ENCODE measurements around the gene OSBPL10.

The OSBPL10 gene

DNA sequence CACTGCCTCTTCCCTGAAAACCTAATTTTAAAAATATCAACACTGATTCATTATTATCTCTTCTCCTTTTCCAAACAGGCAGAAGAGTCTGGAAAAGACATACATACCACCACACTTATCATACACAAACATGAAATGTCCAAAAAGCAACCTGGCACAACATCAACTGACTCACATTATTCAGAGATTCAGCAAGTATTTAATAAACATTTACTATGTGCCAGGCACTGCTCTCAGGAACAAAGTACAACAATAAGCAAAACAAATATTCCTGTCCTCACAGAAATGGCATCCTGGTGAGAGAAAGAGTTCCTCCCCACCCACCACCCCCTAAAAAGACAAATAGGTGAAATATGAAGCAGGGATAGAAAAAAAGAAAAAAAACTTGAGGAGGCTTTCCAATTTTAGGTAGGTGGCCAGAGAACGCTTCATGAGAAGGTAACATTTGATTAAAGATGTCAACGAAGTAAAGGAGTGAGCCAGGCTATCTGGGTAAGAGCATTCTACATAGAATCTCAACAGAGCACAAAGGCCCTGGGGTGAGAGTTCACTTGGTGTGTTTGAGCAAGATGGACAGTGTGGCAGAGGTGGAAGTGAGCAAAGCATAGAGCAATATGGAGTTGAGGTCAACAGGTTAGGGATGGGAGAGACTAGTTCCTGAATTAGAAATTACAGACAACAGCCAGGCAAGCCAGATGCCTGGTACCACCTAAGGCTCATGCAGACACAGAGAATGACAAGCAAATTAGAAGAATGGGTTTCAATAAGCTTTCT, 141.7 kb downstream of the OSBPL10 start:
- no peak for DNase-seq

DNA sequence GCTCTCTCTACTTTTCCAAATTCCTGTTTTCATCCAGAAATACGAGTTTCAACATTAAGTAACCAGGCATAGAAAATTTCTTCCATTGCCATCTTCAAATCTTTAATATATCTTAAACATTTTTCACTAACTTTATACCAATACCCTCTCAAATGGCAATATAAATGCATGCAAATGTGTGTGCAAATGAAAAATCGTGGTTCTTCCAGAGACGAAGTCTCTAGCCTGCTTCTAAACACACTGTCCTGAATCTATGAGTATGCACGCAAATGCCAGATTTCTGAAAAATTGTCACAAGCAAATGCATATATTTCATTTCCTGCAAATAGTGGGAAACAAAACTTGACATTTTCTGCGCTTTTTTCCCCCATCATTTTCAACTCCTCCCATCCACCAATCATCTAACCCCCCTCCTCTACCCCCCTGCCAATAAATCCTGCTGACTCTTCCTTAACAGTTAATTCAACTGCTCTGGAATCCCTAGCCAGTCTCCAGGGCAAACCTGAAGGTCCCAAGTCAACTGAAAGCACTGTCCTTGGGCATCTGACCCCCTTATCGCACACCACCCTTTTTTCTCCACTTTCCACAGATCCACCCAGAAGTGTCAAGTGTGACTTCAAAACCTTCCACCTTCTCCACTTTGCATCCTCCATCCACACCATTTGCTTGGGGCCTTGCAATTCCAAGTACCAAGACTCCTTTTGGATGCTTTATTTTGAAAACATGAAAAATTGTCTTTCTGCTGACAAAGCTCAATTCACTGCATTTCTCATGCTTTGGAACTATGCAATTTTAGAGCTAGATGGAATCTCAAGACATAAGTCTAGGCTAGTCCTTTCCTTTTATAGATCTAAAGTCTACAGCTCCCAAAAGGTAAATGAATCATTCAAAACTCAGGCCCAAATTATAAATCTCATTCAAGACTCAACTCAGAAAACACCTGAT, 144.7 kb downstream of the OSBPL10 start:
- no peak for DNase-seq

DNA sequence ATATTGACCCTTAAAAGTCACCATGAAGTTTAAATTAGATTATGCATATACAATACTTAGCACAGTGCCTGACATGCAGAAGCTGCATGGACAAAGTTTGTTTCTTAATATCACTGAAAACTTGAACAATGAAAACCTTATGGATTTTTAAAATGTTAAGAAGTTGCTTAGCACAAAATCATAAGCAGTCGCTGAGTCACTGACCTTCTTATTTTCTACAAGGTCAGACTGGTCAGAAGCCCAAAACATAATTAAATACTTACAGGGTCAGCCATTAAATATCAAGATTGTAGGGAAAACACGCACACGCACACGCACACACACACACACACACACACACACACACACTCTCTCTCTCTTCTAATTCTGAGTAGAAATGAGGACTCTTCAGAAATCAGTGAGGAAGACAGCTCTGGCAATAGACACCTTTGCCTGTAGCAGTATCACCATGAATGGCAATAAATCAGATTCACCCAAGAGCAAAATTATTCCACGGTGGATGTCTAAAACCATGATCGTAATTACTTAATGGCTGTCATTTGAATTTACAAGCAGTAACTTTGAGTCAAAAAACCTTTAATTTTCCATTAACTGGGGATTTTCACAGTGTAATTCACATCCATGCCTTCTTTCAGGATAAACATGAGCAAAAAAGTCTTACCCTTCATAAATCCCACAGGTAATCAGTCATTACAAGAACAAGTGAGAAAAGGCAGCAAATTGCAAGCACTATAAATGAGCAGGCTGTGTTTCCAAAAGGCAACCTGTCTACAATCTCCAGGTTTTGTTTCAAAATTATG, 147.5 kb downstream of the OSBPL10 start:
- DNase-seq = no peak

GRCh38 chr3:31832551-31832950, 148.5 kb downstream of the OSBPL10 start:
- DNase-seq = no peak

GRCh38 chr3:31831591-31831990, 149.5 kb downstream of the OSBPL10 start:
- DNase-seq = no peak

- DNase-seq = no peak
Observed at GRCh38 chr3:31829826-31830426, 151.1 kb downstream of the OSBPL10 start.

DNA sequence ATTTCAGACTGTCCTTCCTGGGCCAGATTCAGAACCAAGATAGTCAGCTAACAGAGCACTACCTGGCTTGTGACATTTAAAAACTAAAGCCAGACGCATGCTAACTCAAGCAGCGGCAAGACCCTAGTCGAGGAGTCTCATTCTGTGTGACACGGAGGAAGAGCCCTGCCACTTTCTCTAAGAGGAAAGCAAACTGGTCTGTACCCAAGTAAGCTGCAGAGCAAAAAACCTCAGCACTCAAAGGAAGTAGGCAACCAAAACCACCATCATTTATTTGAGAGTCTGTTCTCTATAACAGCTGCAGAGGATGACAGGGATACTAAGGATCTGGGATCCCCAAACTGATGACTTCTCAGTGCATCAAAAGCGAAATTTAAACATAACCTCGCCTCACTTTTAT, 152.1 kb downstream of the OSBPL10 start:
- no peak for DNase-seq

DNA sequence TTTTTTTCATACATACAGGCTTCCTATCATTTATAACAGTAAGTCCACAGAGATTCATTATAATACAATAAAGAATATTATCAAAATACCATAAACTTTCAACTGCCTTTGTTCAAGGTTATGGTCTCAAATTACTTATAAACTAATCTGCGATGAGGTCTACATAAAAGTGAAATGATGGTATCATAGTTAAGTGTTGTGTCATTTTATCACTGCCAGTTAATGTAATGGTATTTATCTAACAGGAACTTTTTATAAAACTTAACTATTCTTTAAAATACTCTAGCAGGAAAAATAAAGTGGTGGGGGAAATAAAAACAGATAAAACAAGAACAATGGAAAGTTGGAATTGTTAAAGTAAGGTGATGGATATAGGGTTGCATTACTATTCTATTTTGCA, 153.1 kb downstream of the OSBPL10 start:
- no peak for DNase-seq

DNA sequence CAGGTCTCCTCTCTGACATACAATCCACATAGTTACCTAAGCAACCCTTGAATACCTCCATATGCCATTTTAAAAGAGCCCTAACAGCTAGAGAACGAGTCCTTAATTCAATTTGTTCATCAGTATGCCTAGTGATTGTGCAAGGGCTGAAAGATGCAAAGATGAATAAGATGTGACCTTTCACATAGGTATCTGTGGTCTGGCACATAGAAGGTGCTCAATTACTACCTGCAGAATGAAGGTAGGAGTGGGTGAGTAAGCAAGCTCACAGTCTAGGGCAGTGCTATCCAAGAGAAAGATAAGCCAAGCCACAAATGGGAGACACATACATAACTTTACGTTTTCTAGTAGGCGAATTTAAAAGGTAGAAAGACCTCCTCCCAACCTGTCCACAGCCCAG, 157.9 kb downstream of the OSBPL10 start:
- no peak for DNase-seq

DNA sequence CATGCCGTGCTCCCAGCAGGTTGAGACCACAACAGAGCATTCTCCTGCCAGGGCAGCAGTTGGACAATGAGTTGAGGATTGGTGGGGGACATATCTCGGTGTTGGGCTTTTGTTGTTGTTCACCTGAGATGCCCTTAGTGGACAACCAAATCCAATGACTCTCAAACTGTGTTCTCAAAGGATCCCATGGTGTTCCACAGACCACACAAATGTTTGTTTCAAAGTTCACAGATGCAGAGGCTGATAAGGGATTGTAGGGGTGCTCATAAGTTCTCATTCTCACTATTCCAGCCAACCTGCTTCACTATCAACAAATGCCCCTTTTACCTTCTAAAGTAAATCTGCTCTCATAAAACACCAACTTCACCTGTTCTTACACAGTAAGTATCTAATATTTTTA, 159.9 kb downstream of the OSBPL10 start:
- no peak for DNase-seq

DNA sequence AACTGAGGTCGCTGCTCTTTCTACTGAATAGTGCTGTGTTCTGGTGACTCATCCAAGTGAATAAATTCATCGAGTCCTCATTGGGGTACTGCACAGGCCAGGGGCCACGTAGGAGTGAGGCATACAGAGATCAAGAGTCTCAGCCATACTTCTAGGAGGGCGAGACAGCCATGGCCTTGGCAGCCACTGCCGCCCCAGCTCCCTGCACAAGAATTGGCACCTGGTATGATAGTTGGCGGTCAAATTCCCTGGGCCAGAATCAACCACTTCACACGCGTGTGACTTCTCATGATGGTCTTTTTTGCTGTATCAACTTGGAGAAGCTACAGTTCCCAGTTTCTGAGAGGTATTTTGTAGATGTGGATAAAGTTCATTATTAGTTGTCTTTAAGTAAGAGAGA, 161.6 kb downstream of the OSBPL10 start:
- no peak for DNase-seq

- DNase-seq = no peak
Observed at GRCh38 chr3:31817411-31817966, 163.6 kb downstream of the OSBPL10 start.

GRCh38 chr3:31815631-31816440, 165.2 kb downstream of the OSBPL10 start:
- no peak for DNase-seq

GRCh38 chr3:31815006-31815405, 166.1 kb downstream of the OSBPL10 start:
- no peak for DNase-seq

- DNase-seq = no peak
Observed at GRCh38 chr3:31813686-31814085, 167.4 kb downstream of the OSBPL10 start.

DNA sequence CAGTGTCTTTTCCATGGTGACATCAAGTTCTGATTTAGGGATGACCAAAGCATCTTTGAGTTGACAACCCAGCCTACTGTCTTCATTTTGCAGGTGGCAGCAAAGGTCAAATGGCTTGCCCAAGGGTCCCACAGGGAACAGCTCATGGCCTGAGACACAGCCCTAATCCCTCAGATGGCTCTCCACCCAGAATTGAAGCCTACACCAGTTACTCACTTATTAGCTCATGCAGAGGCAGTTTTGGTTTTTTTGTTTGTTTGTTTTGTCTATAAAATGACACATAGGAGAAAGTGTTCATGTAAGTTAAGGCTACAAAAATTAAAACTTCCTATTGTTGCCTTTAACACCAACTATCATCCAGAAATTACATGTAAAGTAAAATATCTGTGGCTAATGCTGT, 167.9 kb downstream of the OSBPL10 start:
- DNase-seq = no peak

DNA sequence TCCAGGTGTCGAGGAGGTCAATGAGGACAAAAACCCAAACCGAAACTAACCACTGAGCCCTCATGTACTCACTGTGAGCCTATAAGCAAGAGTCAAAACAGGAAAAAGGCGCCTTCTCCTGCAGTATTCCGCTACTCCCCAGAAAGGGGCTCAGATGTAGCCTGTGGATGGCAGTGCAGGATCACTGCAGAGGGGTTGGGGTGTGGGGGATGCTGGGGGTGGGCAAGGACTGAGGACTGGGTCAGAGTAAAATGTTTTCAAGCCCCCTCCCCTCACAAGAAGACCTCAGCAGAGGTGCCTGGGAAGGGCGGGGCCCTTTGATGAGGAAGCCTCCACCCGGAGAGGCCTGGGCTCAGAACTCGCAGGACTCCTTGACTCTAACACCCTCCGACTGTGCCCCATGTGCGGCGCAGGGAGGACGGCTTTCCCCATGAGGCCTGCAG, 170.1 kb downstream of the OSBPL10 start:
- no peak for DNase-seq

DNA sequence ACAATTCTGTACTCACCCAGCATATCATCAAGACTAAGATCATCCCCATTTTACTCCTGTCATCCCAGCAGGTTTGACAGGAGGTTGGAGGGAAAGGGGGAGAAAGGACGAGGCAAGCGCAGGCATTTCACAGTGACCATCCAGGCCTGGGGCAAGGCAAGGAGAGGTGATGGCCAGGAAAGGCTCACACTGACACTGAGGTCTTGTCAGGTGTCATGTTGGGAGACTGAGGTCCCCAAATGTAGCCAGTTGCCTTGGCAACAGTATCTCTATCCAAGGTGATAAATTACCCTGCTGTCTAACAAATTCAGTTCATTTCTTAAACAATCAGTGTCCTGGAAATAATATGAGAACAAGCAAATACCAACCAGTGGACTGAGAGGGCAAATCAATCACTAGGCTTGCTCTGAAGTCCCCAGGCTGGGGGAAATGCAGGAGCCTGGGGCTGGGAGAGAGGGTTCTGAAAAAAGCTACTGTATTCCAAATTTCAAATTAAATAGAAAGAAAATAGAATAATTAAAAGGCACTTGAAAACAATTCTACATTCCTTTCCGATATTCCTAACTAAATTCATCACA, 172.8 kb downstream of the OSBPL10 start:
- no peak for DNase-seq

DNA sequence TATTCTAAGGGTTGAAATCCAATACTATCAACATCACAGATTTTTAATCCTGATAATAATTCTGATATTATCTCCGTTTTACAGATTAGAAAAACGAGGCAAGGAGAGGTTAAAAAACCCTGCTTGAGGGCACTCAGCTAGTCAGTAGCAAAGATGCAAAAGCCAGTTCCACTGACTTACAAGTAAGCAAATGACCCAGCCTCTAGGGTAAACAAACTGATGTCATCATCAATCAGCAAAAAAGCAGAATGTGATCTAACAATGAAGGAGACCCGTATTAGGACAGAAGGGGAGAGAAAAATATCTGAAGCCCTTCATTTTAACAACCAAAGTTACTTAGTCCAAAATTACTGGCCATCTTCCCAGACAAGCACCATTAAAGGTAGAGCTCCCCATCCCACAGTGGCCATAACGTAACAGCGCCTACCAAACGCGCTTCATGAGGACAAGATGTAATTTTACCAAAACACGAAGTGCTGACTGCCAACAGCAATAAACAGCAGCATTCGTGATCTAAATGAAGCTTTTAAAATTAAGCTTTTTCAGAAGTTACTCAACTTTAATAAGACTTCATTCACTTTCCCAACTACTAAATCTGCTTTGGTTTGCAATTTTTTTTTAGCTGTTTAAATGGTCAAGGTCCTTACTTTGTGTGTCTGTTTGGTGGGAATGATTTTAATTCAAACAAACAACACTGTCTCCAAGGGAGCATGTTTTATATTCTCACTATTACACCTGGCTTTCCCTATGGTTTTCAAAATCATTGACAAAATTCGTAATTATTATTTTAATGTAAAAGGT, 176.6 kb downstream of the OSBPL10 start:
- no peak for DNase-seq

Measured in activated naive CD4-positive, alpha-beta T cell treated with Interleukin-2 at 50 U/mL for 16 hours (primary cell).